Glomerular visceral epithelial cell (primary cell): ENCODE results near the gene HERC2.
"Not testable (repeated sequence)": the region's sequence is repeated elsewhere in the genome, so short reads cannot be mapped to it uniquely, and the experiment has no call there.

ENCODE experiments used
- DNase-seq: peaks from one replicate; pipeline ENCODE4 v3.0.0-alpha.2; 2016; ENCODE audit errors: extremely low spot score

HERC2 gene

DNA sequence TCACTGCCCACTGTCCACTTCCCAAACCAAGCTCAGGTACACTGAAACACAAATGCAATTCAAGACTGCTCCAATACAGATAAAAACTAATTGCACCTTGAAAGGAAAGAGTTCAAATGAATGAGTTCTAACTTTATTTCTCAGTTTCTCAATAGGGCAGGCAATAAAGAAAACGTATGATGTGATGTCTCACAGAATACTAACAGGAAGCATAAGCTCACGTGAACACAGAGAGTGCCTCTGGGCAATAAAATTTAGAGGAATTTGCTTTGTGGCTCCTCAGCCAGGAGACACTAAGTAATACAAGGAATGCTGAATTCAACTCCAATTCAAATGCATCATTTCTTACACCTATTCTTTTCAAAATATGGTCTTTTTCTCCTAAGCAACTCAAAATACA, 140.6 kb downstream of the HERC2 start:
- DNase-seq = no peak

DNA sequence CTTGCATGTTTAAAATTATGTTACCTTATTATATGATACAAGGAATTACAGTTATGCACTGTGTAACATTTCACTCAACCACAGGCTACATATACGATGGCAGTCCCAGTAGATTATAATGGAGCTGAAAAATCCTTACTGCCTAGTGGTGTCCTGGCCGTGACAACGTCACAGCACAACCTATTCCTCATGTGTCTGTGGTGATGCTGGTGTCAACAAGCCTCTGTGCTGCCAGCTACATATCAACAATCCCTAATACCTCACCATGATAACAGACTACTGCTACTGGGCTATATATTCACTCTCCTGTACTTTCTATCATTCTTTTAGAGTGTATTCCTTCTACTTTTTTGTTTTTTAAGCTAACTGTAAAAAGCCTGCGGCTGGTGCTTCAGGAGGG, 142.7 kb downstream of the HERC2 start:
- DNase-seq = no peak

DNA sequence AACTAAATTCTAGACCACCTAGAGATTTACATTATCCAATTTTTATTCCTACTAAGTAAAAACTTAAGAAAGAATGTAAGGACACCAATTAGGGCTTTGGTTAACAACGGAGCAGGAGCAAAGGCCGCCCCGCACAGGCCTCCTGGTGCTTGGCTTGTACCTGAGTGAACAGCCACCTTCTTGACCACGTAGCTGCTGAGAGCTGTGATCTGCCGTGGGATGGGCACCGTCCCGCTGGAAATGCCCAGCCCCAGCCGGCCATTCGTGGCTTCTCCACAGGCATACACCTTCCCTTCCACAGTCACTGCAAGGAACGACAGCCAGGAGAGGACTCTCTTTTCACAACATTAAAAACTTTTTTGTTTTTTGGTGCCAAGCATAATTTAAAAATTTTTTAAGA, 143.3 kb downstream of the HERC2 start:
- DNase-seq = no peak

- DNase-seq = no peak
Observed at GRCh38 chr15:28178290-28178689, 143.7 kb downstream of the HERC2 start.

GRCh38 chr15:28169366-28169765, 152.6 kb downstream of the HERC2 start:
- no peak for DNase-seq

DNA sequence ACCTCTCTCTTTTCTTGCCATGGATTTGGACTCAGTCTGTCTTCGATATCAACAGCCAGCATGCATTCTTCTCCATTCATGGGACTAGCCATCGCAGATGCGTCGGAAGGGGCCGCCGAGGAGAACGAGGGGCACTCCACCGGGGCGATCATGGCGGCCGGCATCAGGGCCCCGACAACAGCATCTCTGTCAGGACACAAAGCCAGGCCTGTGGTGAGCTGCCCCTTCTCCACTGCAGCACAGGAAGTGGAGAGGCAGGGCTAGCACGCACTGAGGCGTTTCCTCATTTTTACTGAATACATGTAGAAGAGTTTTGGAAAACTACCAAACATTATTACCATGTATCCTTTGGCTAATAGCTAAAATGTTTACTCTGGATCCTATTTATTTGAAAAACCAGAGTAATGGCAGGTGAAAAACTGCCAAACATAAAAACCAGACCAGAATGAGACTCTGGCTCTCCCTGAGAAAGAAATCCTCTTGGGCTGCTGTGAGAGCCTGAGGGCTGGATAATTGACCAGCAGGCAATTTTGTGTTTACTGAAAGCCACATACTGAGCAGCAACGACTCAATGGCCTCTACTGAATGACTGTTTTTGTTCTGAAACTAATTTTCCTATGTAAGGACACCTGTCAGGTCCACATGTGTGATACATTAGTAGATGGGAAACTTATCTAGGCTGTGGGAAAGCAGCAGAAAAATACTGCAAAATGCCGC, 153.4 kb downstream of the HERC2 start:
- DNase-seq = not testable (repeated sequence)

DNA sequence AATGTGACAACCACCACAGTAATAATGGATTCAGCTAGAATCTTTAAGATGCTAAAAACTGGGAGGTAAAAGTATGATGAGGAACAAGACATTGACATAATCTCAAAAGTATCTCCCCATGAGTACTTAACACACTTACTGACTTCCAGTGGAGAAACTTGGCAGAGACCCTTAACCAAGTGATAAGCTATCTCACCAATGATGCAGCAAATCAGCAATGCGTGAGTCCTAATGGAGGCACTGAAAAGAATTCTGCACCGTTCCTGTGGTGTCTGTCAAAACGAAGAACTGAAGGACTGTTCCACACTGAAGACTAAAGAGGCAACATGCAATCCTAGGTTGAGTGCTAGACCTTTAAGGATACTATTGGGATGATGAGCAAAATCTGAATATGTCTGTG, 154.9 kb downstream of the HERC2 start:
- no peak for DNase-seq

- DNase-seq = no peak
Observed at GRCh38 chr15:28165791-28166190, 156.2 kb downstream of the HERC2 start.

DNA sequence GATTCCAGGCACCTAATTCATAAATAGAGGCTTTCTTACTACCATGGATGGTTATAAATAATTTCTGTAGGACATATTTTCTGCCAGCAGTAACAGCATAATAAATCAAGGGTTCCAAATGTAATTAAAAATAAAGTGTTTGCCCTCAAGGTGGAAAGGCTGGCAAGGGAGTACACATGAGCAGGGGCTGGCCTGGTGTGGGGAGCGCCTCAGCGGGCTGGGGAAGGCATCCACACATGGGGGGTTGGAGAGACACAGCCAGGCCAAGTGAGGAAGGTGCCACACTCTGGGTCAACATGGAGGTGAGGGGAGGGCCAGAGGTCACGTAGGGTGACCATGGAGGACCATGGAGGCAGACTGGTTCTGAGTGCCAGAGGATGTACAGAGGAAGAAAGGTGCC, 157.1 kb downstream of the HERC2 start:
- DNase-seq = no peak

GRCh38 chr15:28154283-28154682, 167.7 kb downstream of the HERC2 start:
- no peak for DNase-seq

- no peak for DNase-seq
Observed at GRCh38 chr15:28153492-28154119, 168.4 kb downstream of the HERC2 start.

DNA sequence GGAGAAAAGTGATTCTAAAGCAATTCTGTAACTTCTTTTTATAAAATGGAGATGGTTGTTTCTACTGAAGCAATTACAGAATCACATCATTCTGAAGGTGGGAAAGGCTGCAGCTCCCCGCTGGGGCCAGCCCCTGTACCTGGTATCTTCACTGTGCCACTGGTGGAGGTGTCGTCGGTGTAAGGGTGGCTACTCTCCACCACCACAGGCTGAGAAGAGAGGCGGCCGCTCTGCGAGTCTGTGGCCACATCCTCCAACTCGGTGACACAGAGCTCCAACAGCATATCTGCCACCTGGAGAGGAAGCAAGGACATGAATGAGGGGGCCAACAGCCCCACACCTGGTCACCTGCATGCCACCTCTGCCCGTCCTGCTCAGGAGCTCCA, 169.4 kb downstream of the HERC2 start:
- DNase-seq = not testable (repeated sequence)

DNA sequence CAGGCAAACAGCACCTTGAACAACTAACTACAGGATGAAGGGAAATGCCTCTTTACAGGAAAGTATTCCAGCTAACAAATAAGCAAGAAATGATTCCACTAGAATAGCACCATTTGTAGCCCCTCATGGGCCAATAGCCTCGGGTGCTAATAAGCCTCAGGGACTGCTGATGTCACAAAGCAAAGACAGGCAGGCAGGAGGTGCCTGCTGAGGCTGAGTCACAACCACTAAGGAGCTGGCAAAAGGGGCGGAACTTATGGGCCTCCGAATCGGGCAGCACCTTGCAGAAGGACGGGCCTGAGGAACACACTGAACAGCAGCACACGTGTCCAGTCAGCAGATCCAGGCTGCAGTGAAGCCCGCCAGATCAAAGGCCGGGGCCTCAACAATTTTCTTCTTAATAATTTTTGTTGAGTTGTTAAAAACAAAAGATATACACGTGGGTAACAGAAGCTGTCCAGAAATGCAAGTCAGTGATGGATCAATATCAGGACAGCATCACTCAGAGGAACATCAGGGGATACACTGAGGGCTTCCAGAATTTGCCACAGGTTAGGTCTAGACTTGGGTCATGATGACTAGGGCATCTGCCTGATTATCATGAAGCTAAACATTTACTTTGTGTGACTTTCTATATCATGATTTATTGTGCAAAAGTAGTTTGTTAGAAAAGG, 170.0 kb downstream of the HERC2 start:
- DNase-seq = peak; percentile 52

DNA sequence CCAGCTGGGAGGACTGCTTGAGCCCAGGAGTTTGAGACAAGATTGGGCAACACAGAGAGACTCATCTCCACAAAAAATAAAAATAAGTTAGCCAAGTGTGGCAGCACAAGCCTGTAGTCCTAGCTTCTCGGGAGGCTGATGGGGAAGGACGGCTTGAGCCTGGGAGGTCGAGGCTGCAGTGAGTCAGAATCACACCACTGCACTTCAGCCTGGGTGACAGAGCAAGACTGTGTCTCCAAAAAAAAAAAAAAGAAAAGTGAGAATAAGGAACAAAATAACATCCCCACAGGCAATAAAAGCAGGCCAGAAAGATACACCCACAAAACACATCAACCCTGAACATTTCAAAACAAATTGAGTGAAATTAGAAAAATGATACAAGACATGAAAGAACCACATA, 174.2 kb downstream of the HERC2 start:
- peak; percentile 17 for DNase-seq

GRCh38 chr15:28145419-28145818, 176.6 kb downstream of the HERC2 start:
- DNase-seq = not testable (repeated sequence)

DNA sequence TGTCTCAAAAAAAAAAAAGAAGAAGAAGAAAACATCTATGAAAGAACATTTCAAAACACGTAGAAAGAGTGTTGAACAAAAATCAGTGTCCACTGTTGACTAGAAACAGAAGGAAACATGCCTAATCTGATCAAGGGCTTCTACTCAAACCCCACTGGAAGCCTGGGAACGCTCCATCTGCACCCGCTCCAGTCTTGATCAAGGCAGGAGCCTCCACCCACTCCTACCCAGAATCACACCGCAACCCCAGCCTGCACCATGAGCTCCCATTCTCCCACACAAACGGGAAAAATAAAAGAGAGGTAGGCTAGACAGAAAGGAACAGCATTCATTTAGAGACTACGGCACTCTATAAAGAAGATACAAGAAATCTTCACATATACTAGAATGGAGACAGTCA, 181.9 kb downstream of the HERC2 start:
- DNase-seq = no peak

GRCh38 chr15:28137408-28138039, 184.5 kb downstream of the HERC2 start:
- not testable (repeated sequence) for DNase-seq

DNA sequence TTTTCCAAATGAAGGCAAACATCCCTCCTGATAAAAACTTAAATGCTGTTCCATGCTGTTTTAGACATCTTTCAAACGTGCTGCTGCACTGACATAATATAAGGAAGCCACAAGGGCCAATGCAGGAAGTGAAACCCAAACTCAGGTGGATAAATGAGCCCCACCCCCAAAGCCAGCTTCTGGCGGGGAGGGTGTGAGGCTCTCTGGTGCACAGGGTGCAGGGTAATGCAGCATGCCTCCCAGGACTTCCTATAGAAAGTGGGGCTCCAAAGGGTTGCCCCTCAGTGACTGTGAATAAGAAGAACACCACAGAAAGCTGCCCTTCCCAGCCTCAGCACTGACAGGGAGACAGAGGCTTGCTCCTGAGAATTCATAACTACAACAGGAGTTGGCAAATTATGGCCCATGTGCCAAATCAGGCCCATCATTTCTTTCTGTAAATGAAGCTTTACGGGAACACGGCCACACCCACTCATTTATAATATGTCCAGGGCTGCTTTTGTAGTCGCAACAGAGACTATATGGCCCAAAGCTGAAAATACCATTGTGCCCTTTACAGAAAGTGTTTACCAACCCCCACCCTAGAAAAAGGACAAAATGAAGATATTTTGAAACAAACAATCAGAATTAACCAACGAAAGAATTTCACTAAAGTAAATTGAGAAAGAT, 185.6 kb downstream of the HERC2 start:
- DNase-seq = not testable (repeated sequence)

GRCh38 chr15:28133281-28133680, 188.7 kb downstream of the HERC2 start:
- DNase-seq = no peak

- DNase-seq = peak; percentile 34
Observed at GRCh38 chr15:28132524-28133275, 189.3 kb downstream of the HERC2 start.

DNA sequence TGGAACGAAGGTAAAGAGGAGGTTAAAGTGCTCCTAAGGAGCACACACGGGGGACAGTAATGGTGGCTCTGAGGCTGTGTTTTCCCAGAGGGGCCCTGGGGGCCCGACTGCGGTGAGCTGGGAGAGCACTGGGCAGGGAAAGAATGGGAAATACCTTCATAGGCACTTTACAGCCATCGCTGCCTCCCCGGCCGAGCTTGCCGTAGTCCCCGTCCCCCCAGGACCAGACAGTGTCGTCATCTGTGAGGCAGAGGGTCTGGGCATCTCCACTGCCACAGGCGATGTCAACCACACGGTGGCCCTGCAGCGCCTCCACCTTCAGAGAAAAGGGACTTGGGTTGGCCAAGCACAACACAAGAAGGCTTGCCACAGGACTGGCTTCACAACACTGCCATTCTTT, 190.0 kb downstream of the HERC2 start:
- no peak for DNase-seq
